HepG2 (cell line): Measurements from ENCODE around the gene GPLD1. TPM values are rescaled to one million over a fixed set of nuclear protein-coding genes. Genes with fewer than 3 reads are reported as not detected.

Source experiments
- ARNTL ChIP-seq: sonication (generic); formaldehyde crosslinking; IDR thresholded peaks from 2 replicates; pipeline ENCODE4 v1.4.0; 2020; ENCODE audit warnings: mild to moderate bottlenecking, missing genetic modification reagents
- CBX1 ChIP-seq: IDR thresholded peaks from one replicate; pipeline ENCODE4 v1.6.1; 2016; ENCODE audit warnings: antibody characterized with exemption, low read depth
- CENPBD1 ChIP-seq: sonication (generic); formaldehyde crosslinking; IDR thresholded peaks from 2 replicates; pipeline ENCODE4 v1.8.0; 2022; ENCODE audit warnings: missing genetic modification reagents, low read depth, mild to moderate bottlenecking, borderline replicate concordance
- EHMT2 ChIP-seq: fragments of 200-600 bp; sonication (generic); IDR thresholded peaks from 2 replicates; pipeline ENCODE4 v1.7.0; 2017; ENCODE audit warnings: antibody characterized with exemption, low read depth, low read length, borderline replicate concordance
- HOXA3 ChIP-seq: sonication (generic); formaldehyde crosslinking; IDR thresholded peaks from 2 replicates; pipeline ENCODE4 v1.5.0; 2020; ENCODE audit warnings: missing genetic modification reagents
- NR1H2 ChIP-seq: sonication (generic); formaldehyde crosslinking; IDR thresholded peaks from 2 replicates; pipeline ENCODE4 v1.8.1; 2022; ENCODE audit warnings: low read depth, missing genetic modification reagents, borderline replicate concordance
- PITX1 ChIP-seq: sonication (generic); formaldehyde crosslinking; IDR thresholded peaks from 2 replicates; pipeline ENCODE4 v1.5.1; 2020; ENCODE audit warnings: mild to moderate bottlenecking, missing genetic modification reagents
- SAFB2 ChIP-seq: sonication (generic); formaldehyde crosslinking; IDR thresholded peaks from 2 replicates; pipeline ENCODE4 v1.5.1; 2020; ENCODE audit warnings: missing genetic modification reagents, low read depth, mild to moderate bottlenecking, borderline replicate concordance
- SATB2 ChIP-seq: sonication (generic); formaldehyde crosslinking; IDR thresholded peaks from 2 replicates; pipeline ENCODE4 v1.5.0; 2020; ENCODE audit warnings: missing genetic modification reagents
- TCF12 ChIP-seq, 2 experiments: fragments of 450-650 bp in 1 of 2; sonication (generic) in 1 of 2; formaldehyde crosslinking in 1 of 2; IDR thresholded peaks; 2 replicates each; pipeline versions ENCODE4 v1.6.1 to v1.8.0; 2017 to 2022; ENCODE audit warnings: antibody characterized with exemption in 1 of 2, mild to moderate bottlenecking in 1 of 2, missing genetic modification reagents in 1 of 2, moderate library complexity in 1 of 2
- ZBTB33 ChIP-seq: sonication (generic); formaldehyde crosslinking; IDR thresholded peaks from 2 replicates; pipeline ENCODE4 v1.4.0; 2020; ENCODE audit warnings: missing genetic modification reagents
- ZNF136 ChIP-seq: sonication (generic); formaldehyde crosslinking; IDR thresholded peaks from 2 replicates; pipeline ENCODE4 v1.8.1; 2022; ENCODE audit warnings: low read depth, mild to moderate bottlenecking, moderate library complexity, missing genetic modification reagents
- ZNF720 ChIP-seq: sonication (generic); formaldehyde crosslinking; IDR thresholded peaks from 2 replicates; pipeline ENCODE4 v1.4.0; 2020; ENCODE audit warnings: missing genetic modification reagents
- polyA plus RNA-seq, 8 experiments: library from polyadenylated mRNA; depleted of rRNA in 3 of 8; stranded (reverse) in 7 of 8; unstranded in 1 of 8; fragments of >200 nt; fragmentation: Illumina TruSeq in 4 of 8; extraction: Trizol in 4 of 8; gene quantifications; 2 replicates each; pipeline versions ENCODE4 v1.2.1 to v1.2.3, GENCODE V29; 2011 to 2016; ENCODE audit warnings: low read depth in 4 of 8, missing spikeins in 1 of 8, mixed read lengths in 1 of 8; ENCODE audit not compliant: insufficient read depth in 1 of 8
- total RNA-seq, 5 experiments: library from RNA; depleted of rRNA; stranded (reverse); fragments of >200 nt; fragmentation: Illumina TruSeq; extraction: Trizol; gene quantifications; 2 replicates each; pipeline ENCODE4 v1.2.3, GENCODE V29; 2016; ENCODE audit warnings: low read depth in 1 of 5
- TF ChIP-seq, protein P1 (sequence below): sonication (generic); formaldehyde crosslinking; IDR thresholded peaks from 2 replicates; pipeline ENCODE4 v1.4.0; 2020; ENCODE audit warnings: missing genetic modification reagents, borderline replicate concordance
- TF ChIP-seq, protein P2 (sequence below): sonication (generic); formaldehyde crosslinking; IDR thresholded peaks from 2 replicates; pipeline ENCODE4 v1.4.0; 2020; ENCODE audit warnings: mild to moderate bottlenecking, missing genetic modification reagents
- TF ChIP-seq, protein P3 (sequence below): sonication (generic); formaldehyde crosslinking; IDR thresholded peaks from 2 replicates; pipeline ENCODE4 v1.8.1; 2022; ENCODE audit warnings: mild to moderate bottlenecking, missing genetic modification reagents

The GPLD1 gene
- total and polyA plus RNA-seq, 2 of the 13 experiments (the other 11 are each of a cell fraction or from before 2014, with no cell fraction given), result 6.2 to 7.6 TPM

DNA sequence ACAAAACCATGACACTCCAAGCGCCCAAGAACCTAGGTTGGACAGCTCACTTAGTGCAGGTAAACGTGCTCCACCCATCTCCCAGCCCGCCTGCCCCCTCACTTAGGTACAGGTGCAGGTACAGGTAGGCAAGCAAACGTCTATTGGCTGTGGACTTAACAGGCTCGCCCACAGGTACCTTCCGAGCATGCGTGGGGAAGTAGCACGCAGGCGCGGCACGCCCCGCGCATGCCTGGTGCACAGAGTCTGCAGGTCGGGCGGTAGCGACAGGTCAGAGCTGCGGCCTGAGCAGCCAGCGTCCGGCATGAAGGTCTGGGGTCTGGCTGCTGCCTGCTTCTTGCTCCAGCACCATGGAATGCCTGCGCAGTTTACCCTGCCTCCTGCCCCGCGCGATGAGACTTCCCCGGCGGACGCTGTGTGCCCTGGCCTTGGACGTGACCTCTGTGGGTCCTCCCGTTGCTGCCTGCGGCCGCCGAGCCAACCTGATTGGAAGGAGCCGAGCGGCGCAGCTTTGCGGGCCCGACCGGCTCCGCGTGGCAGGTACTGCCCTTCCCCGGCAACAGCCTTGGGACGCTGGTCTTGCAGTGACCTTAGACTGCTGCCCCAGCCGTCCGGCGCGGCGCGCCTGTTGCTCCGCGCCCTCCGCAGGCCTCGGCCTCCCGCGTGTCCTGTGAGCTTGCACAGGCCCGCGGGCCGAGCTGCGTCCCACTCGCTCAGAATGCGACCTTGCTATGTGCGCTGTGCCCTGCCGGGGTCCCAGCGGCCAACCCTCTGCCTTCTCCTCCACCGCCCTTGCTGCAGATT, 86.5 kb downstream of the GPLD1 start, which contains the start of gene MRS2 (continued):
- TF ChIP-seq, protein P1, sequence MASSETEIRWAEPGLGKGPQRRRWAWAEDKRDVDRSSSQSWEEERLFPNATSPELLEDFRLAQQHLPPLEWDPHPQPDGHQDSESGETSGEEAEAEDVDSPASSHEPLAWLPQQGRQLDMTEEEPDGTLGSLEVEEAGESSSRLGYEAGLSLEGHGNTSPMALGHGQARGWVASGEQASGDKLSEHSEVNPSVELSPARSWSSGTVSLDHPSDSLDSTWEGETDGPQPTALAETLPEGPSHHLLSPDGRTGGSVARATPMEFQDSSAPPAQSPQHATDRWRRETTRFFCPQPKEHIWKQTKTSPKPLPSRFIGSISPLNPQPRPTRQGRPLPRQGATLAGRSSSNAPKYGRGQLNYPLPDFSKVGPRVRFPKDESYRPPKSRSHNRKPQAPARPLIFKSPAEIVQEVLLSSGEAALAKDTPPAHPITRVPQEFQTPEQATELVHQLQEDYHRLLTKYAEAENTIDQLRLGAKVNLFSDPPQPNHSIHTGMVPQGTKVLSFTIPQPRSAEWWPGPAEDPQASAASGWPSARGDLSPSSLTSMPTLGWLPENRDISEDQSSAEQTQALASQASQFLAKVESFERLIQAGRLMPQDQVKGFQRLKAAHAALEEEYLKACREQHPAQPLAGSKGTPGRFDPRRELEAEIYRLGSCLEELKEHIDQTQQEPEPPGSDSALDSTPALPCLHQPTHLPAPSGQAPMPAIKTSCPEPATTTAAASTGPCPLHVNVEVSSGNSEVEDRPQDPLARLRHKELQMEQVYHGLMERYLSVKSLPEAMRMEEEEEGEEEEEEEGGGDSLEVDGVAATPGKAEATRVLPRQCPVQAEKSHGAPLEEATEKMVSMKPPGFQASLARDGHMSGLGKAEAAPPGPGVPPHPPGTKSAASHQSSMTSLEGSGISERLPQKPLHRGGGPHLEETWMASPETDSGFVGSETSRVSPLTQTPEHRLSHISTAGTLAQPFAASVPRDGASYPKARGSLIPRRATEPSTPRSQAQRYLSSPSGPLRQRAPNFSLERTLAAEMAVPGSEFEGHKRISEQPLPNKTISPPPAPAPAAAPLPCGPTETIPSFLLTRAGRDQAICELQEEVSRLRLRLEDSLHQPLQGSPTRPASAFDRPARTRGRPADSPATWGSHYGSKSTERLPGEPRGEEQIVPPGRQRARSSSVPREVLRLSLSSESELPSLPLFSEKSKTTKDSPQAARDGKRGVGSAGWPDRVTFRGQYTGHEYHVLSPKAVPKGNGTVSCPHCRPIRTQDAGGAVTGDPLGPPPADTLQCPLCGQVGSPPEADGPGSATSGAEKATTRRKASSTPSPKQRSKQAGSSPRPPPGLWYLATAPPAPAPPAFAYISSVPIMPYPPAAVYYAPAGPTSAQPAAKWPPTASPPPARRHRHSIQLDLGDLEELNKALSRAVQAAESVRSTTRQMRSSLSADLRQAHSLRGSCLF (CRISPR knock-in tag), result peak; percentile 80; the same call in 1 of the 2 replicates
- TF ChIP-seq ARNTL, result peak; percentile 83
- no peak for TF ChIP-seq ZNF720 (CRISPR knock-in tag)
- peak; percentile 97 for TF ChIP-seq SAFB2 (CRISPR knock-in tag)
- TF ChIP-seq HOXA3 (CRISPR knock-in tag), result peak; percentile 93
- TF ChIP-seq, protein P2, sequence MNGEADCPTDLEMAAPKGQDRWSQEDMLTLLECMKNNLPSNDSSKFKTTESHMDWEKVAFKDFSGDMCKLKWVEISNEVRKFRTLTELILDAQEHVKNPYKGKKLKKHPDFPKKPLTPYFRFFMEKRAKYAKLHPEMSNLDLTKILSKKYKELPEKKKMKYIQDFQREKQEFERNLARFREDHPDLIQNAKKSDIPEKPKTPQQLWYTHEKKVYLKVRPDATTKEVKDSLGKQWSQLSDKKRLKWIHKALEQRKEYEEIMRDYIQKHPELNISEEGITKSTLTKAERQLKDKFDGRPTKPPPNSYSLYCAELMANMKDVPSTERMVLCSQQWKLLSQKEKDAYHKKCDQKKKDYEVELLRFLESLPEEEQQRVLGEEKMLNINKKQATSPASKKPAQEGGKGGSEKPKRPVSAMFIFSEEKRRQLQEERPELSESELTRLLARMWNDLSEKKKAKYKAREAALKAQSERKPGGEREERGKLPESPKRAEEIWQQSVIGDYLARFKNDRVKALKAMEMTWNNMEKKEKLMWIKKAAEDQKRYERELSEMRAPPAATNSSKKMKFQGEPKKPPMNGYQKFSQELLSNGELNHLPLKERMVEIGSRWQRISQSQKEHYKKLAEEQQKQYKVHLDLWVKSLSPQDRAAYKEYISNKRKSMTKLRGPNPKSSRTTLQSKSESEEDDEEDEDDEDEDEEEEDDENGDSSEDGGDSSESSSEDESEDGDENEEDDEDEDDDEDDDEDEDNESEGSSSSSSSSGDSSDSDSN (CRISPR knock-in tag), result peak; percentile 100
- TF ChIP-seq ZBTB33 (CRISPR knock-in tag), result no peak
- no peak for TF ChIP-seq EHMT2
- peak; percentile 98 for TF ChIP-seq NR1H2 (CRISPR knock-in tag)
- TF ChIP-seq PITX1, result peak; percentile 84
- TF ChIP-seq SATB2 (CRISPR knock-in tag), result peak; percentile 50; the same call in 1 of the 2 replicates
- TF ChIP-seq ZNF136 (CRISPR knock-in tag), result peak; percentile 77; the same call in 1 of the 2 replicates
- TF ChIP-seq CBX1, result no peak
- TF ChIP-seq, protein P3, sequence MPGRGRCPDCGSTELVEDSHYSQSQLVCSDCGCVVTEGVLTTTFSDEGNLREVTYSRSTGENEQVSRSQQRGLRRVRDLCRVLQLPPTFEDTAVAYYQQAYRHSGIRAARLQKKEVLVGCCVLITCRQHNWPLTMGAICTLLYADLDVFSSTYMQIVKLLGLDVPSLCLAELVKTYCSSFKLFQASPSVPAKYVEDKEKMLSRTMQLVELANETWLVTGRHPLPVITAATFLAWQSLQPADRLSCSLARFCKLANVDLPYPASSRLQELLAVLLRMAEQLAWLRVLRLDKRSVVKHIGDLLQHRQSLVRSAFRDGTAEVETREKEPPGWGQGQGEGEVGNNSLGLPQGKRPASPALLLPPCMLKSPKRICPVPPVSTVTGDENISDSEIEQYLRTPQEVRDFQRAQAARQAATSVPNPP (CRISPR knock-in tag), result peak; percentile 90; the same call in 1 of the 2 replicates
- no peak; the same call in 1 of the 2 replicates for TF ChIP-seq CENPBD1 (CRISPR knock-in tag)
- TF ChIP-seq TCF12 (IDR thresholded peaks at IDR 0.05), result no peak
- TF ChIP-seq TCF12 (CRISPR knock-in tag; IDR thresholded peaks at IDR 0.05), result no peak; the same call in 1 of the 2 replicates
